IMR-90 (cell line): ENCODE measurements around the gene PRKACB. TPM values are rescaled to one million over a fixed set of nuclear protein-coding genes. Genes with fewer than 3 reads are reported as not detected.

Experiments
- ATAC-seq: fragments of 200-7000 bp; cut with Tn5 transposase; 2 replicates; pipeline ENCODE4 v1.9.1; 2020; ENCODE audit warnings: low read depth, mild to moderate bottlenecking, moderate library complexity
- BruUV-seq: library from RNA; stranded (reverse); fragments of 400-500 nt; replicated peaks from 2 replicates; lab custom pipeline; 2021; lab: Mats Ljungman, UMichigan
- CTCF ChIA-PET: fragments of 300-600 bp; formaldehyde crosslinking; extraction: SDS; loops from one replicate; lab custom pipeline; 2021; ENCODE audit warnings: antibody characterized with exemption; lab: Yijun Ruan, JAX
- POLR2A ChIA-PET: fragments of 300-600 bp; sonication (Branson Sonifier 250); formaldehyde crosslinking; loops from one replicate; lab custom pipeline; 2022; ENCODE audit warnings: antibody characterized with exemption; ENCODE audit not compliant: unreplicated experiment; lab: Charles Lee
- DNase-seq: peaks from one replicate; pipeline ENCODE4 v3.0.0; 2013
- H2AFZ ChIP-seq: replicated peaks from 2 replicates; pipeline ENCODE3; 2013; ENCODE audit warnings: low read length, mild to moderate bottlenecking; ENCODE audit not compliant: poor library complexity
- H2AK5ac ChIP-seq: 2 replicates; pipeline ENCODE4 v1.6.1; 2013; ENCODE audit warnings: low read depth, low read length, inconsistent platforms
- H2AK9ac ChIP-seq: replicated peaks from 2 replicates; pipeline ENCODE3; 2013; ENCODE audit warnings: mild to moderate bottlenecking, low read depth, low read length, moderate library complexity; ENCODE audit not compliant: poor library complexity
- H2BK120ac ChIP-seq: 2 replicates; pipeline ENCODE4 v1.6.1; 2013; ENCODE audit warnings: low read depth, low read length, inconsistent platforms
- H2BK15ac ChIP-seq: 3 replicates; pipeline ENCODE4 v1.6.1; 2013; ENCODE audit warnings: low read depth, low read length, inconsistent platforms
- H2BK20ac ChIP-seq: 2 replicates; pipeline ENCODE4 v1.6.1; 2013; ENCODE audit warnings: low read depth, mild to moderate bottlenecking, inconsistent platforms, low read length, moderate library complexity
- H2BK5ac ChIP-seq: 2 replicates; pipeline ENCODE4 v1.6.1; 2013; ENCODE audit warnings: mild to moderate bottlenecking, low read depth, low read length, inconsistent platforms; ENCODE audit not compliant: poor library complexity, severe bottlenecking
- H3K14ac ChIP-seq: replicated peaks from 2 replicates; pipeline ENCODE4 v1.6.1; 2013; ENCODE audit warnings: low read depth, low read length, inconsistent platforms
- H3K18ac ChIP-seq: 2 replicates; pipeline ENCODE4 v1.6.1; 2013; ENCODE audit warnings: low read depth, low read length, control low read depth
- H3K23ac ChIP-seq: 2 replicates; pipeline ENCODE4 v1.6.1; 2013; ENCODE audit warnings: low read depth, low read length, inconsistent platforms
- H3K27ac ChIP-seq: 2 replicates; pipeline ENCODE4 v1.5.1; 2013; ENCODE audit warnings: mild to moderate bottlenecking, control low read depth, low read length; ENCODE audit not compliant: insufficient read depth
- H3K27me3 ChIP-seq: 2 replicates; pipeline ENCODE4 v1.6.1; 2013; ENCODE audit warnings: low read length; ENCODE audit not compliant: control insufficient read depth, insufficient read depth
- H3K36me3 ChIP-seq: 2 replicates; pipeline ENCODE4 v1.6.1; 2013; ENCODE audit warnings: low read length, mixed read lengths; ENCODE audit not compliant: control insufficient read depth, insufficient read depth
- H3K4ac ChIP-seq: 2 replicates; pipeline ENCODE4 v1.6.1; 2013; ENCODE audit warnings: low read depth, low read length, inconsistent platforms
- H3K4me1 ChIP-seq: 2 replicates; pipeline ENCODE4 v1.6.1; 2013; ENCODE audit warnings: low read length, mixed read lengths; ENCODE audit not compliant: control insufficient read depth, insufficient read depth
- H3K4me2 ChIP-seq: 2 replicates; pipeline ENCODE4 v1.6.1; 2013; ENCODE audit warnings: low read depth, mild to moderate bottlenecking, control low read depth, low read length, moderate library complexity
- H3K4me3 ChIP-seq: 2 replicates; pipeline ENCODE4 v1.5.1; 2013; ENCODE audit warnings: low read depth, mild to moderate bottlenecking, control low read depth, low read length, moderate library complexity; ENCODE audit not compliant: insufficient read depth
- H3K56ac ChIP-seq: 2 replicates; pipeline ENCODE4 v1.6.1; 2013; ENCODE audit warnings: low read length, inconsistent platforms; ENCODE audit not compliant: insufficient read depth; ENCODE audit errors: extremely low read depth
- H3K79me1 ChIP-seq, 2 experiments: 2 replicates each; pipeline ENCODE4 v1.6.1; 2013; ENCODE audit warnings: low read length in 2 of 2, inconsistent platforms in 1 of 2, low read depth in 1 of 2
- H3K9ac ChIP-seq: 2 replicates; pipeline ENCODE4 v1.6.1; 2013; ENCODE audit warnings: low read depth, low read length, control low read depth
- H3K9me1 ChIP-seq: 2 replicates; pipeline ENCODE4 v1.6.1; 2013; ENCODE audit warnings: low read length, inconsistent platforms; ENCODE audit not compliant: insufficient read depth
- H3K9me3 ChIP-seq: 2 replicates; pipeline ENCODE4 v1.6.1; 2013; ENCODE audit warnings: low read length; ENCODE audit not compliant: control insufficient read depth, insufficient read depth
- H4K20me1 ChIP-seq: 2 replicates; pipeline ENCODE4 v1.6.1; 2013; ENCODE audit warnings: low read length, inconsistent platforms; ENCODE audit not compliant: insufficient read depth
- H4K5ac ChIP-seq: 2 replicates; pipeline ENCODE4 v1.6.1; 2013; ENCODE audit warnings: mild to moderate bottlenecking, low read depth, low read length, control low read depth
- H4K8ac ChIP-seq, 2 experiments: 2 replicates each; pipeline ENCODE4 v1.6.1; 2013; ENCODE audit warnings: low read depth in 2 of 2, low read length in 2 of 2, control low read depth in 1 of 2, inconsistent platforms in 1 of 2
- H4K91ac ChIP-seq: 2 replicates; pipeline ENCODE4 v1.6.1; 2013; ENCODE audit warnings: low read depth, low read length, inconsistent platforms; ENCODE audit not compliant: insufficient read depth
- BHLHE40 ChIP-seq: fragments of 150-350 bp; IDR thresholded peaks from 2 replicates; pipeline ENCODE4 v1.6.1; 2016; ENCODE audit warnings: mild to moderate bottlenecking, low read depth, low read length
- CEBPB ChIP-seq: IDR thresholded peaks from 2 replicates; pipeline ENCODE4 v1.6.1; 2012; ENCODE audit warnings: low read depth, low read length, improper control_type of control experiment
- CHD1 ChIP-seq: IDR thresholded peaks from 2 replicates; pipeline ENCODE4 v1.6.1; 2012; ENCODE audit warnings: low read depth, low read length, improper control_type of control experiment
- FOS ChIP-seq: fragments of 150-350 bp; IDR thresholded peaks from 2 replicates; pipeline ENCODE4 v1.6.1; 2016; ENCODE audit warnings: low read depth, low read length
- MAFK ChIP-seq: IDR thresholded peaks from 2 replicates; pipeline ENCODE4 v1.6.1; 2012; ENCODE audit warnings: low read depth, low read length, improper control_type of control experiment
- MAZ ChIP-seq: IDR thresholded peaks from 2 replicates; pipeline ENCODE4 v1.6.1; 2012; ENCODE audit warnings: low read depth, mild to moderate bottlenecking, low read length, improper control_type of control experiment, moderate library complexity, borderline replicate concordance
- MXI1 ChIP-seq: IDR thresholded peaks from 2 replicates; pipeline ENCODE4 v1.6.1; 2012; ENCODE audit warnings: low read depth, mild to moderate bottlenecking, low read length, moderate library complexity, borderline replicate concordance
- NFE2L2 ChIP-seq: fragments of 150-350 bp; IDR thresholded peaks from 2 replicates; pipeline ENCODE4 v1.6.1; 2016; ENCODE audit warnings: low read depth, mild to moderate bottlenecking, low read length
- POLR2A ChIP-seq: IDR thresholded peaks from 2 replicates; pipeline ENCODE4 v1.6.1; 2012; ENCODE audit warnings: mild to moderate bottlenecking, low read depth, low read length
- RAD21 ChIP-seq: IDR thresholded peaks from 2 replicates; pipeline ENCODE4 v1.6.1; 2012; ENCODE audit warnings: low read length, improper control_type of control experiment
- RCOR1 ChIP-seq: IDR thresholded peaks from 2 replicates; pipeline ENCODE4 v1.6.1; 2012; ENCODE audit warnings: mild to moderate bottlenecking, low read length, improper control_type of control experiment; ENCODE audit not compliant: insufficient replicate concordance
- RFX5 ChIP-seq: IDR thresholded peaks from 2 replicates; pipeline ENCODE4 v1.8.0; 2012; ENCODE audit warnings: low read depth, mild to moderate bottlenecking, low read length, moderate library complexity
- SMC3 ChIP-seq: fragments of 150-350 bp; IDR thresholded peaks from 2 replicates; pipeline ENCODE4 v1.6.1; 2016; ENCODE audit warnings: low read depth, mild to moderate bottlenecking, antibody characterized with exemption, low read length, moderate library complexity
- WGBS, 2 experiments: methylation state at CpG; one replicate each; pipeline versions ENCODE4 v1.1.5 to v1.1.7; 2013; ENCODE audit warnings: missing lambda C conversion rate in 2 of 2; ENCODE audit not compliant: insufficient read length in 1 of 2; ENCODE audit errors: extremely low coverage in 2 of 2; 5-methylcytosine and 5-hydroxymethylcytosine counted together
- dilution Hi-C: fragments of 300-500 bp; cut with HindIII; formaldehyde crosslinking; loops from one replicate; pipeline ENCODE4 v1.14.3; 2018; ENCODE audit warnings: low sequenced_read_pairs; ENCODE audit not compliant: unreplicated experiment
- in situ Hi-C: fragments of 300-500 bp; cut with MboI; formaldehyde crosslinking; loops from 3 replicates; pipeline ENCODE4 v1.14.3; 2019; ENCODE audit warnings: low sequenced_read_pairs, inconsistent platforms, mixed read lengths
- intact Hi-C: fragments of 100-400 bp; cut with micrococcal nuclease; formaldehyde crosslinking; loops from 2 replicates; pipeline ENCODE4 v1.10.0; 2022
- polyA plus RNA-seq, 3 experiments: library from polyadenylated mRNA; depleted of rRNA; stranded (reverse); fragments of >200 nt; gene quantifications; 2 replicates each; pipeline ENCODE4 v1.2.3, GENCODE V29; 2012; ENCODE audit warnings: low replicate concordance in 1 of 3
- total RNA-seq: library from RNA; depleted of rRNA; stranded (reverse); fragments of >200 nt; gene quantifications from 2 replicates; pipeline ENCODE4 v1.2.3, GENCODE V29; 2012
- TF ChIP-seq, protein P1 (sequence below): fragments of 150-350 bp; IDR thresholded peaks from 2 replicates; pipeline ENCODE4 v1.6.1; 2017; ENCODE audit warnings: mild to moderate bottlenecking, antibody characterized with exemption, low read length, low read depth
- TF ChIP-seq, protein P2 (sequence below): fragments of 150-350 bp; IDR thresholded peaks from 2 replicates; pipeline ENCODE4 v1.6.1; 2016; ENCODE audit warnings: low read depth, mild to moderate bottlenecking, low read length, moderate library complexity, borderline replicate concordance
- TF ChIP-seq, protein P3 (sequence below): conservative IDR thresholded peaks from 2 replicates; pipeline ENCODE4 v1.5.1; 2012; ENCODE audit warnings: mild to moderate bottlenecking, low read depth, low read length, improper control_type of control experiment

Gene PRKACB
- total and polyA plus RNA-seq, 2 of the 4 experiments (the other 2 are of a cell fraction) = 8.2 to 8.3 TPM

DNA sequence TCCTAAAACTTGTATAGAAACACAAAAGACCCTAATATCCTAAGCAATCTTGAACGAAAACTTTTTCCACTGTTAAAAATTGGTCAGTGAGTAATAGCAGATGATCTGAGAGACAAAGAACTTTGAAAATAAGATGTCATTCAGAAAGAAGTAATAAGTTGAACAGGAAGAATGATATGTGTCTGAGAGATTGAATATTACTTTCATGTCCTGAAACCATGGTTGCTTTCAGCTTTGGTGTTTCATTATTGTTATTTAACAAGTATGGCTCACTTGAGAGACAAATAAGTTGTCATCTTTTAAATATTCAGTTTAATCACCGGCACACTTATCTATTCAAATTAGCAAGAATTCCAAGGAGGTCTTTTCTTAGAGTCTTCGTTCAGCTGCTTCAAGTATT lies 11.4 kb downstream of the PRKACB start:
- Histone ChIP-seq H3K4me2 (no peak overlapping the region), H3K4ac (no peak overlapping the region), H3K27me3 (no peaks in the 10 kb centered on the region), H4K91ac (no peak overlapping the region), H2AK9ac (no peak overlapping the region), H2BK5ac (no peak overlapping the region), H3K9me1 (no peaks in the 10 kb centered on the region), H2AK5ac (no peak overlapping the region), H2BK15ac (no peak overlapping the region), H3K18ac (no peak overlapping the region), H3K9me3 (no peaks in the 10 kb centered on the region), H4K5ac (no peak overlapping the region), H4K20me1 (no peaks in the 10 kb centered on the region), H2BK20ac (no peak overlapping the region), H2AFZ (no peak overlapping the region), H3K36me3 (no peaks in the 10 kb centered on the region), H3K79me1 (peaks cover 8 to 13% of the 10 kb centered on the region in 2 experiments), H3K14ac (no peak overlapping the region), H3K23ac (no peak overlapping the region), H3K4me3 (no peak overlapping the region), H3K9ac (no peak overlapping the region), H2BK120ac (no peak overlapping the region; the same call in 1 of the 2 replicates), H3K27ac (no peak overlapping the region), H4K8ac (no peak overlapping the region), H3K56ac (no peak overlapping the region), H3K4me1 (peaks cover 4% of the 10 kb centered on the region)
- DNase-seq = no peak
- dilution Hi-C loops (no loop called here), in situ Hi-C loops (loop anchor here (10.0 kb wide), 1 partner anchor 599 kb away; no protein-coding TSS in a partner anchor), intact Hi-C loops (no loop called here)
- no peak for ATAC-seq
- TF ChIP-seq MXI1 (no peak), POLR2A (no peak), RFX5 (no peak), FOS (no peak), MAFK (no peak), RAD21 (no peak), RCOR1 (no peak), MAZ (no peak), CEBPB (no peak), SMC3 (no peak), BHLHE40 (no peak), CHD1 (no peak), NFE2L2 (no peak)
- TF ChIP-seq, protein P1, sequence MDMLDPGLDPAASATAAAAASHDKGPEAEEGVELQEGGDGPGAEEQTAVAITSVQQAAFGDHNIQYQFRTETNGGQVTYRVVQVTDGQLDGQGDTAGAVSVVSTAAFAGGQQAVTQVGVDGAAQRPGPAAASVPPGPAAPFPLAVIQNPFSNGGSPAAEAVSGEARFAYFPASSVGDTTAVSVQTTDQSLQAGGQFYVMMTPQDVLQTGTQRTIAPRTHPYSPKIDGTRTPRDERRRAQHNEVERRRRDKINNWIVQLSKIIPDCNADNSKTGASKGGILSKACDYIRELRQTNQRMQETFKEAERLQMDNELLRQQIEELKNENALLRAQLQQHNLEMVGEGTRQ = no peak
- TF ChIP-seq, protein P2, sequence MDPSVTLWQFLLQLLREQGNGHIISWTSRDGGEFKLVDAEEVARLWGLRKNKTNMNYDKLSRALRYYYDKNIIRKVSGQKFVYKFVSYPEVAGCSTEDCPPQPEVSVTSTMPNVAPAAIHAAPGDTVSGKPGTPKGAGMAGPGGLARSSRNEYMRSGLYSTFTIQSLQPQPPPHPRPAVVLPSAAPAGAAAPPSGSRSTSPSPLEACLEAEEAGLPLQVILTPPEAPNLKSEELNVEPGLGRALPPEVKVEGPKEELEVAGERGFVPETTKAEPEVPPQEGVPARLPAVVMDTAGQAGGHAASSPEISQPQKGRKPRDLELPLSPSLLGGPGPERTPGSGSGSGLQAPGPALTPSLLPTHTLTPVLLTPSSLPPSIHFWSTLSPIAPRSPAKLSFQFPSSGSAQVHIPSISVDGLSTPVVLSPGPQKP = no peak
- TF ChIP-seq, protein P3, sequence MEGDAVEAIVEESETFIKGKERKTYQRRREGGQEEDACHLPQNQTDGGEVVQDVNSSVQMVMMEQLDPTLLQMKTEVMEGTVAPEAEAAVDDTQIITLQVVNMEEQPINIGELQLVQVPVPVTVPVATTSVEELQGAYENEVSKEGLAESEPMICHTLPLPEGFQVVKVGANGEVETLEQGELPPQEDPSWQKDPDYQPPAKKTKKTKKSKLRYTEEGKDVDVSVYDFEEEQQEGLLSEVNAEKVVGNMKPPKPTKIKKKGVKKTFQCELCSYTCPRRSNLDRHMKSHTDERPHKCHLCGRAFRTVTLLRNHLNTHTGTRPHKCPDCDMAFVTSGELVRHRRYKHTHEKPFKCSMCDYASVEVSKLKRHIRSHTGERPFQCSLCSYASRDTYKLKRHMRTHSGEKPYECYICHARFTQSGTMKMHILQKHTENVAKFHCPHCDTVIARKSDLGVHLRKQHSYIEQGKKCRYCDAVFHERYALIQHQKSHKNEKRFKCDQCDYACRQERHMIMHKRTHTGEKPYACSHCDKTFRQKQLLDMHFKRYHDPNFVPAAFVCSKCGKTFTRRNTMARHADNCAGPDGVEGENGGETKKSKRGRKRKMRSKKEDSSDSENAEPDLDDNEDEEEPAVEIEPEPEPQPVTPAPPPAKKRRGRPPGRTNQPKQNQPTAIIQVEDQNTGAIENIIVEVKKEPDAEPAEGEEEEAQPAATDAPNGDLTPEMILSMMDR = no peak
- BruUV-seq = no TSS peak
- no CpG with 5 or more reads among the region's 3 CpGs for WGBS, 2 experiments
- ChIA-PET POLR2A (interaction anchor here (0.5 kb wide), 1 partner anchor 580 kb away, joined by 3 read pairs; no protein-coding TSS in a partner anchor), CTCF (no interaction called here)
